HL-60 (cell line): ENCODE results near the gene FNDC3B.

Source experiments
- DNase-seq, 2 experiments: peaks; one replicate each; pipeline ENCODE4 v3.0.0-alpha.2; 2010 to 2020; ENCODE audit warnings: low read depth in 1 of 2, low spot score in 1 of 2
- H3K27ac ChIP-seq: fragments of 250-450 bp; sonication (Bioruptor Pico); replicated peaks from 2 replicates; pipeline ENCODE4 v1.5.1; 2020; ENCODE audit warnings: mild to moderate bottlenecking, moderate library complexity
- H3K27me3 ChIP-seq: fragments of 250-450 bp; sonication (Bioruptor Pico); 2 replicates; pipeline ENCODE4 v1.5.1; 2021; ENCODE audit warnings: mild to moderate bottlenecking, moderate library complexity; ENCODE audit not compliant: insufficient read depth, poor library complexity, severe bottlenecking
- H3K4me3 ChIP-seq: replicated peaks from 2 replicates; pipeline ENCODE4 v1.5.1; 2011; ENCODE audit warnings: mild to moderate bottlenecking, control low read depth, low read length; ENCODE audit not compliant: insufficient read depth
- CTCF ChIP-seq: IDR thresholded peaks from one replicate; pipeline ENCODE4 v1.5.1; 2011; ENCODE audit warnings: low read length, control low read depth, inconsistent platforms; ENCODE audit not compliant: insufficient read depth
- GABPA ChIP-seq: IDR thresholded peaks from 2 replicates; pipeline ENCODE4 v1.6.1; 2012; ENCODE audit warnings: low read depth
- POLR2AphosphoS5 ChIP-seq: IDR thresholded peaks from 2 replicates; pipeline ENCODE4 v1.6.1; 2012; ENCODE audit warnings: low read depth
- REST ChIP-seq: IDR thresholded peaks from 2 replicates; pipeline ENCODE4 v1.6.1; 2012; ENCODE audit warnings: low read depth; ENCODE audit not compliant: insufficient replicate concordance
- SPI1 ChIP-seq: IDR thresholded peaks from 2 replicates; pipeline ENCODE4 v1.6.1; 2012; ENCODE audit warnings: low read depth, mild to moderate bottlenecking, borderline replicate concordance

Gene FNDC3B

GRCh38 chr3:172371544-172371943 is 332.2 kb downstream of the FNDC3B start:
- no peak overlapping the region for H3K27ac ChIP-seq
- DNase-seq, result no peak
- TF ChIP-seq POLR2AphosphoS5, result no peak
- TF ChIP-seq CTCF, result no peak
- no peak for TF ChIP-seq GABPA
- no peak for TF ChIP-seq REST
- no peak for TF ChIP-seq SPI1
- H3K4me3 ChIP-seq, result no peak overlapping the region
- no peaks in the 10 kb centered on the region for H3K27me3 ChIP-seq

- no peak for DNase-seq
- Histone ChIP-seq H3K27ac (no peak overlapping the region), H3K27me3 (no peaks in the 10 kb centered on the region), H3K4me3 (no peak overlapping the region)
- TF ChIP-seq REST (no peak), POLR2AphosphoS5 (no peak; the same call in 1 of the 2 replicates), CTCF (no peak)
These were observed 333.5 kb downstream of the FNDC3B start for GRCh38 chr3:172372895-172373294.

GRCh38 chr3:172373912-172374311 is 334.5 kb downstream of the FNDC3B start:
- Histone ChIP-seq H3K27ac (no peak overlapping the region), H3K4me3 (no peak overlapping the region), H3K27me3 (no peaks in the 10 kb centered on the region)
- 0 out of 2 replicates have a peak, but pooled peaks have one; percentile 47 for TF ChIP-seq POLR2AphosphoS5
- no peak for TF ChIP-seq SPI1
- DNase-seq, result no peak

GRCh38 chr3:172375206-172375850 is 335.9 kb downstream of the FNDC3B start:
- TF ChIP-seq SPI1, result no peak
- TF ChIP-seq POLR2AphosphoS5, result no peak; the same call in 1 of the 2 replicates
- no peak for TF ChIP-seq REST
- no peak for TF ChIP-seq CTCF
- TF ChIP-seq GABPA, result no peak
- Histone ChIP-seq H3K4me3 (no peak overlapping the region), H3K27me3 (no peaks in the 10 kb centered on the region), H3K27ac (no peak overlapping the region)
- no peak for DNase-seq
